Activated naive CD4-positive, alpha-beta T cell treated with anti-CD3 and anti-CD28 coated beads, Interleukin-2, amount 50 U/mL, for 16 hours (primary cell): ENCODE results near the gene RHOH.
"Not testable (repeated sequence)": the region's sequence is repeated elsewhere in the genome, so short reads cannot be mapped to it uniquely, and the experiment has no call there.

ENCODE experiments used
- DNase-seq: peaks from one replicate; pipeline ENCODE4 v3.0.0-alpha.2; 2020

RHOH gene

GRCh38 chr4:40264497-40264896 is 67.7 kb downstream of the RHOH start:
- no peak for DNase-seq

DNA sequence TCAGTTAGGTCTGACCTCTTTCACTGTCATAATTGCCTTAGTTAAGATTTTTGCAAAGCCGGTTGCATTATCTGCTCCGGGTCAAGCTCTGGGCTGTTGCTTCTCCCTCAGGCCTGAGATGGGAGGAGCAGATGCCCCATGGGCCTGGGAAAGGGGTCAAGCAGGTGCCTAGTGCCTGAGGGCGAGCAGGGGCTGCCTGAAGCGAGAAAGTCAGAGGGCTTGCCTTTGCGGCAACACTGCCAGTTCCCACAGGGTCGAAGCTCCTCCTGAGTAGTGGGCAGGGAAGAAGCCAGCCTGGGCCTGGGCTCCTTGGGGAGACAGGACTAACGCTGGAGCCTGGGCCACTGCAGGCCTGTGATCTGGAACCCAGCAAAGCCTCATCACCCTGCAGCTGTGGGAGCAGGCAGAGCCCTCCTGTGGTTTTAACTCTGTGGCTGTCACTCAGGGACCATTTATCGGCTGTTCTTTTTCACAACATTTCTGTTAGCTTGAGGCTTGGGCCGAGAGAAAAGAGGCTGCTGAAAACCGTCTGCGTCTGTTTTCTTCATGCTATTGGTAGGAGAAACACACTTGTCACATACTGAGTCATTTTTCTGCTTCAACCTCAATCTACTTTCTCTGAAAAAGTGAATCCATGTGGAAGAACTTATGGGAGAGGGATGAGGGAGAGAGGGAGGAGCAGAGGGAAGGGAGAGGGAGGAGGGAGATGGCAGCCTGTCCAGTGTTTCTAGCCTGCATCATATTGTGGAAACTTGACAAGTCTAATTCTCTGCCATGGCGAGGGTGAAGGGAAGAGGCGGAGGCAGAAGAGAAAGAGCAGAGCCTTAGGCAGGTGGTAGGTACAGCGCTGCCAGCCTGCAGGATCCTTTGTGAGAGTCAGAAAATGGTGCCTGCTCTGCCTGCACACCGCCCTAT is 68.4 kb downstream of the RHOH start:
- DNase-seq, result no peak

- no peak for DNase-seq
These were observed 69.1 kb downstream of the RHOH start for GRCh38 chr4:40265910-40266274.

- DNase-seq, result no peak
These were observed 72.3 kb downstream of the RHOH start for GRCh38 chr4:40269133-40269532.

DNA sequence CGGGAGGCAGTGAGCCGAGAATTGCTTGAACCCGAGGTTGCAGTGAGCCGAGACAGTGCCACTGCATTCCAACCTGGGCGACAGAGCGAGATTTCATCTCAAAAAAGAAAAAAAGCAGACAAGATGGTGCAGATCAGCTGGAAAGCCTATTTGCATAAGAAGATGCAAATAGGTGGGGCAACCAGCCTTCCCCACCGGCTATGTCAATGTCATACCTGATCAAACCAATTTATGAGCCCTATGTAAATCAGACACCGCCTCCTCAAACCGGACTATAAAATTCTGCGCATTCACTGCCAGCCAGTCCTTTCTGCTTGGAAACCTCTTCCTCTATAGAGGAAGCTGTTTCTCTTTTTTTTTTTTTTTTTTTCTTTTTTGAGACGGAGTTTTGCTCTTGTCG is 73.8 kb downstream of the RHOH start:
- no peak for DNase-seq

DNA sequence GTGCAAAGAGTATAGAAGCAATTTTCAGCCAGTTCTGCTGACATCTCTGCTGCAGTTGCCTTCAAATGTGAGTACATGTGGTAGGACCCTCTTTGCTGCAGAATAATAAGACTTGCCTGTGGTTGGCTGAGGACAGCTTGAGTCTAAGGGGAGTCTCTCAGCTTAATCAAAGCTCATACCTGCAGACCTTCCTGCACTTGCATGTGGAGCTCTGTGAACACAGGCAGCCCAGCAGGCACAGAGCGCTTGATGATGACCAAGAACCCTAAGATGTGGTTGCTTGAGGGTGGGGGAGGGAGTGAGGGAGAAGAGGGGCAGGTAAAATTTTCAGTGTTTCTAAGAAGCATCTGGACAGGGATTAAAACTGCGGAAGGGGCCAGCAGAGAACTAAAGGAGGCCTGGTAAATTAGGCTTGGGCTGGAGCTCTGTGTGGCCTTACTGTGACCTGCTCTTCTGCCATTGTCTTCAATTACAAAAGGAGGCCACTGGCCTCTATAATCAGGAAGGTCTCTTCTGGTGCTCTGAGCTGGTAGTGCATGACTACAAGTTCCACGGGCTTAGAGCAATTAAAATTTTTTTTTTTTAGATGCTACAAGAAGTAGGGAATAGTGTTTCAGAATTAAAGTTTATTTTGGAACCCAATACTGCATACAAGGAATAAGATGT is 78.4 kb downstream of the RHOH start:
- DNase-seq, result no peak

DNA sequence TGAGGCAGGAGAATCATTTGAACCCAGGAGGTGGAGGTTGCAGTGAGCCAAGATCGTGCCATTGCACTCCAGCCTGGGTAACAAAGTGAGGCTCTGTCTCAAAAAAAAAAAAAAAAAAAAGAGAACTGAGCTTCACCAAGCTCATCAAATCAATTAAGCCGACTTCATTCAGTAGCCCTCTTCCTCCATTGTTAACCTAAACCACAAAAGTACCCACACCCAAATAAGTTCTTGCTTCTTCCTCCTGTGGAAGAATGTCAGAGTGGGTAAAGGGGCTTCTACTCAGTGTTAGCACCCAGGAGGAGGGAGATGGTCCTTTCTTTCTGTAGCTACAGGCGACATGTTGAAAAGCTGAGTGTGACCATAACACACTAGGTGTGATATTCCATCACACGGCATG is 79.7 kb downstream of the RHOH start:
- DNase-seq, result no peak

DNA sequence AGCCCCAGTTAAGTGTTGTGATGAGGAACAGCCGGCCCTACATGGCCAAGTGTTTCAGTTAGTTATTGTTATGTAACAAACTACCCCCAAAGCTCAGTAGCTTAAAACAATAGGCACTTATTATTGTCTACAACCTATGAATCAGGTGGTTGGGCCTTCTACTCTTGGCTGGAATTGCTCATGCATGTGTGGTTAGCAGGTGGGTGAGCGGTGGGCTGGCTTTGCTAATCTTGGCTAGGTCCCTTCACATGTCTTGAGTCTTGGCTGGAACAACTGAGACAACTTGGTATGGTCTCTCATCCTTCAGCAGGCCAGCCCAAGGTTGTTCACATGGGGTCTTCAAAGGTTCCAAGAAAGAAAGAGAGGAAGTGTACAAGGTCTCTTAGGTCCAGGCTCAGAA is 83.8 kb downstream of the RHOH start:
- DNase-seq, result no peak

- no peak for DNase-seq
These were observed 84.3 kb downstream of the RHOH start for GRCh38 chr4:40281099-40281498.

DNA sequence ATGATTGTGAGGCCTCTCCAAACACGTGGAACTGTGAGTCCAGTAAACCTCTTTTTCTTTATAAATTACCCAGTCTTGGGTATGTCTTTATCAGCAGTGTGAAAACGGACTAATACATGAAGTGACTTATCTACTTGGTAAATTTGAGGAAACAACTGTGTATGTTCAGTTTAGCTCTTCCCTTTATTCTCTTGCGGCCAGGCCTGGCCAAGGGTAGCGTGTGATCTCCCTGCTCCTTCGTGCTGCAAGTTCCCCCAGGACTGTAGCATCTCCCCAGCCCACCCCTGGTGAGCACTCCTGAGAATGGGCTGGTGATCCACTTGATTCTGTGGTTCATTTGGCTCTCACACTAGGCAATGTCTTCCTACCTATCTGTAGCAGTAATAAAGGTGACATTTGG is 85.1 kb downstream of the RHOH start:
- no peak for DNase-seq

DNA sequence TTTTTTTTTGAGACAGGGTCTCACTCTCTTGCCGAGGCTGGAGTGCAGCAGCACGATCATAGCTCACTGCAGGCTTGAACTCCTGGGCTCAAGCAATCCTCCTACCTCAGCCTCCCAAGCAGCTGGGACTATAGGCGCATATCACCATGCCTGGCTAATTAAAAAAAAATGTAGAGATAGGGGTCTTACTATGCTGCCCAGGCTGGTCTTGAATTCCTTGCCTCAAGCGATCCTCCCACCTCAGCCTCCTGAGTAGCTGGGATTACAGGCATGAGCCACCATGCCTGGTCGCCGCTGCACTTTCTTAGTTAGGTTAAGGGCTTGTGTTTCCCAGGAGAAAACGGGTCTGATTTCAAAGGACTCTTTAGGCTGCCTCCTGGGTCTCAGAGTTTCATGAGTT is 86.0 kb downstream of the RHOH start:
- DNase-seq, result not testable (repeated sequence)

DNA sequence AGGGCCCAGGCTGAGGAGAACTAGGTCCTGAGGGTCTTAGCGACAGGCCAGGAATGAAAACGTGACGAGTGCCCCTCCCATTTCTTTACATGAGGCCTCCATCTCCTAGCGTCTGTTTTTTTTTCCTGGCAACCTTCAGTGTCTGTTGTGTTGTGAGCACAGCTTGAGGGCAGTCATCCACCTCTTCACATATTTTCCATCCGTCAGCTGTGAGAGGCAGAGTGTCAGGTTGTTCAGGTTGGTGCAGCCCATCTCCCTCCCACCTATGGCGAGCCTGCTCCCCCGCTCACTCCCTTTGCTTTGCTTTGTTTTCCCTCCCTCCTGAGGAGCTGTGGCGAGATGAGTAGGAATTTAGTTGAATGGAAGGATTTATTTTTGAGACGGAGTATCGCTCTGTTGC is 86.6 kb downstream of the RHOH start:
- DNase-seq, result peak; percentile 38

GRCh38 chr4:40283968-40284367 is 87.1 kb downstream of the RHOH start:
- peak; percentile 83 for DNase-seq

DNA sequence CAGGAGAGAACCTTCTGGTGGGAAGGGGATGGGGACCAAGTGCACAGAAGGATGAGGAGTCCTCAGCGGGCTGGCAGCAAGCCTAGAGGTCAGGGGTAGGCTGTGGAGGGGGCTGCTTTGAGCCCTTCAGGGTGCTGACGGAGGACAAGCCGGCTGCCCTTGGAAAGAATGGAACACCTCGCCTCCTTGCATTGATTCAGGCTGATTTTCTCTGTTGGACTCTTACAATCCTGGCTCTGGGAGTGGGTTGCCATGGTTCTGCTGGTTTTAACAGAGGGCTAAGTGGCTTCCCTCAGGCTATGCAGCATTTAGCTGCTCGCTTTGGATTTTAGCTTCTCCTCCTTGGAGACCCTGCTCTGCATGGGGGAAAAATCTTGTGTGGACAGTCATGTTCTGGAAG is 88.9 kb downstream of the RHOH start:
- DNase-seq, result no peak

- no peak for DNase-seq
These were observed 91.7 kb downstream of the RHOH start for GRCh38 chr4:40288566-40288965.

- DNase-seq, result no peak
These were observed 92.7 kb downstream of the RHOH start for GRCh38 chr4:40289366-40290188.

DNA sequence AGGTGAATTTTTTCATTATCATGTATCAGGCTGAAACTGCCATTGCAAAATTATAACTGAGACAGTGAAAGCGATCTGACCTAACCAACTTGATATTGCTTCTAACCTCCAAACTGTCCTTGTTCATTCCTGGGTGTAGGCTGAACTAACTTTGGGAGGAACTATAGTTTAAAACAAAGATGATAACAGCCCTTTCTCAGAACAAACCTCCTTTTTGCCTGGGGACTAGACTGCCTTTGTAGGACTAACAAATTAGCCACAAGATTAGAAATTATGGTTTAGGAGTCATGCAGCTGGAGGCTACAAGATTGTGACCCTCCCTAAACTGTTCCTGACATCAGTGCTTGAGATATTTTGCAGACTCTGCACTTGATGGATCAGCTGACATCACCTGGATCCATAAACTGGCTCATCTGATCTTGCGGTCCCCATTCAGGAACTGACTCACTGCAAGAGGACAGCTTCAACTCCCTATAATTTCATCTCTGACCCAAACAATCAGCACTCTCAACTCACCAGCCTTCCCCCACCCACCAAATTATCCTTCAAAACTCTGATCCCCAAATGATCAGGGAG is 93.9 kb downstream of the RHOH start:
- not testable (repeated sequence) for DNase-seq

DNA sequence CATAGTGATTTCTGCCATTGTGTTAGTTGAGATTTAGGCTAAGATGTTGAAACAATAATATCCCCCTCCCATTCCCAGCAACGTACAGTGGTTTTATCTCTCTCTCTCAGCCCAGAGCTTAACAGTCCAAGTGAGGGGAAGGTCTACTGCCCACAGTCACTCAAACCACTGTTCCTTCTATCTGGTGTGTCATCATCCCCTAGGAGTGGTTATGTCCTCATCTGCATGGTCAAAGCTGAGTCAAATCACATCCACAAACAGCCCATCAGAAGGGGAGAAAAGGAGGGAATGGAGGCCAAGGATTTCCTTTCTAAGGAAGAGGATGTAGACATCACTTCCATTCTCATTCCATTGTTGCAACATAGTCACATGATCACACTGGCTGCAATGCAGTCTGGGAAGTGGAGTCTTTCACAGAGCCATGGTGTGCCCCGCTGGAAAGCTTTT is 95.5 kb downstream of the RHOH start:
- no peak for DNase-seq

- no peak for DNase-seq
These were observed 97.5 kb downstream of the RHOH start for GRCh38 chr4:40294339-40294738.

DNA sequence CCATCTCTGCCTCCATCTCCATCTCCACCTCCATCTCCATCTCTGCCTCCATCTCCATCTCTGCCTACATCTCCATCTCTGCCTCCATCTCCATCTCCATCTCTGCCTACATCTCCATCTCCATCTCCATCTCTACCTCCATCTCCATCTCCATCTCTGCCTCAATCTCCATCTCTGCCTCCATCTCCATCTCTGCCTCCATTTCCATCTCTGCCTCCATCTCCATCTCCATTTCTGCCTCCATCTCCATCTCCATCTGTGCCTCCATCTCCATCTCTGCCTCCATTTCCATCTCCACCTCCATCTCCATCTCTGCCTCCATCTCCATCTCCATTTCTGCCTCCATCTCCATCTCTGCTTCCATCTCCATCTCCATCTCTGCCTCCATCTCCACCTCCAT is 98.2 kb downstream of the RHOH start:
- DNase-seq, result not testable (repeated sequence)

- DNase-seq, result no peak
These were observed 98.7 kb downstream of the RHOH start for GRCh38 chr4:40295572-40295971.
